GM19438 (cell line): ENCODE results near the gene SLC17A5.
"Not testable (repeated sequence)": the region's sequence is repeated elsewhere in the genome, so short reads cannot be mapped to it uniquely, and the experiment has no call there.

ENCODE experiments used
- ATAC-seq: cut with Tn5 transposase; IDR thresholded peaks from one replicate; pipeline ENCODE4 v1.9.1; 2021; ENCODE audit warnings: low read depth; ENCODE audit not compliant: unreplicated experiment

The SLC17A5 gene

DNA sequence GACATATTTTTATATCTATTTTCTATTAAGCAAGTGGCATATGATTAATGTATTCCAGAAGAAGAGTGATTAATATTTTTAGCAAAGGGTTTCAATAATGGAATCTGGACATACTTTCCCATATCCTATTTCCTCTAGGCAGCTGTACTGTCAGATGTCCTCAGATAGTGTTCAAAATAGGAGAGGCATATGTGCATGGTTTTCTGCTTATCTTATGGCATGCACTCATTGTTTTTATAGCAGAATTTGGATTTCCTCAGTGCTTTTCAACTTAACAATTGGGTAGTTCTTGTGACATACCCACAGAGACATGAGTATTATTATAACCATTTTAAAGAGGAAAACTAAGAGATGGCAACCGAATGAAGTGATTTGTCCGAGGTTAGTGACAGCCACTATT lies 12.6 kb upstream of the SLC17A5 start:
- ATAC-seq: no peak

DNA sequence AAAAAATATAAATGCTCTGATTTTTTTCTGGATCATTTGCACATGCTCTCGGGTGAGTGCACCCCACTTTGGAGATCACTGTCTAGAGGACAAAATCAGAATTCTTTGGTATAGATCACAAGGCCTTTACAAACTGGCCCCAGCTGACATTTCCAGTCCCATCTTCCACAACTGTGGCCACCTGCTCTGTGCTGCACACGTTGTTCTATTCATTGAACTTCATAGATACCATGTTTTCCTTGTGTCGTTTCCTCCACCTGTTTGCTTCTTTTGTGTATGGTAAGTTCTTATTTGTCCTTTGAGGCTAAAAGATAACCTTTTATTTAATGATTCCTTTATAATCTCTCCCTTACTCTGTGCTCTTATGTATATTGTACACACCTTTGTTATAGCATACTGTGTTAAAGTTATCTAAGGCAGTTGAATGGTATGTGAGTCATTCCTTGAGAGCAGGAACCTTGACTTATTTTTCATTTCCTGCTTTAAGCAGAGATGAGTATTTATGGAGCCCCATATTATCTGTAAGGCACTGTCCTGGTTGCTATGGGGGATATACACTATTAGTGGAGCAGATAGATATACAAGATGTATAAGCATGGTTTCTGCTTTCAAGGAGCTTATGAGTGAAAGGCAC lies 12.0 kb upstream of the SLC17A5 start:
- no peak for ATAC-seq

DNA sequence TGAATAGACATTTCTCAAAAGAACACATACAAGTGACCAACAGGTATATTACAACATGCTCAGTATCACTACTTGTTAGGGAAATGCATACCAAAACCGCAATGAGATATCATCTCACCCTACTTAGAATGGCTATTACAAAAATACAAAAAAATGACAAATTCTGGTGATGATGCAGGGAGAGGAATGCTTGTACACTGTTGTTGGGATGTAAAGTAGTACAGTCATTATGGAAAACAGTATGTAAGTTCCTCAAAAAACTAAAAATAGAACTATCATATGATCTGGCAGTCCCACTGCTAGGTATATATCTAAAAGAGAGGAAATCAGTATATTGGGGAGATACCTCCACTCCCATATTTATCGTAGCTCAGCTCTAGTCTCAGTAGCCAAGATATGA lies 10.9 kb upstream of the SLC17A5 start:
- ATAC-seq: no peak

DNA sequence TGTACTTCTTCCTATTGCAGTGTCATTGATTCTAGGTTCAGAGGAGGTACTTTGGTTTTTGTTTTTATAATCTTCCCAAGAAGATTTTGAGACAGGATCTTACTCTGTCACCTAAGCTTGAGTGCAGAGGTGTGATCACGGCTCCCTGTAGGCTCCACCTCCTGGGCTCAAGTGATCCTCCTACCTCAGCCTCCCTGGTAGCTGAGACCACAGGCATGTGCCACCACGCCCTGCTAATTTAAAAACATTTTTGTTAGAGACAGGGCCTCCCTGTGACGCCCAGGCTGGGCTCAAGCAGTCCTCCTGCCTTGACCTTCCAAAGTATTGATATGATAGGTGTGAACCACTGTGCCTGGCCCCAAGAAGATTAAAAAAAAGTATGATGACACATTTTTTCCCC lies 3.4 kb upstream of the SLC17A5 start:
- no peak for ATAC-seq

DNA sequence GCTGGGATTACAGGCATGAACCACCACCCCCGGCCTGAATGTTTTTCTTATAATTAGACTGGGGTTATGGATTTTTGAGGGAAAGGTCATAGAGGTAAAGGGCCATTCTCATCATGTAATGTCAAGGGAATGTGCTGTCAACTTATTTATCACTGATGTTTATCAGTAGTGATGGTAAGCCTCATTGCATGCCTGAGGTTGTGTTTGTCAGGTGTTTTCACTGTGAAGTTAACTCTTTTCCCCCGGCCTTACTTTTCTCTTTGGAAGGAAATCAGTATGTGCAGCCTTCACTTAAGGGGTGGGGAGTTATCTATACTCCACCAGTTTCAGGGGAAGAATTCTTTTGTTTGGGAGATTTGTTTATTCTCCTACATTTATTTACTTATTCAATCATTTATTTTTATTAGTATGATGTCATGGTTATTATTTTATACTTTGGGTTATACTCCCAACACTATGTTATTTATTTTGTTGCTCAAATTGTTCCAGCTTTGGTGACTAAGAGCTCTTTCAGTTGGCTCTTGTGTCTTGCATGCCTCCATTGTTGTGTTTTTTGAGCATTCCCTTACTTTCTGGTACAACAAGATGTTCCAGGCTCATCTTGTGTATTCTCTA lies 2.8 kb upstream of the SLC17A5 start:
- no peak for ATAC-seq

DNA sequence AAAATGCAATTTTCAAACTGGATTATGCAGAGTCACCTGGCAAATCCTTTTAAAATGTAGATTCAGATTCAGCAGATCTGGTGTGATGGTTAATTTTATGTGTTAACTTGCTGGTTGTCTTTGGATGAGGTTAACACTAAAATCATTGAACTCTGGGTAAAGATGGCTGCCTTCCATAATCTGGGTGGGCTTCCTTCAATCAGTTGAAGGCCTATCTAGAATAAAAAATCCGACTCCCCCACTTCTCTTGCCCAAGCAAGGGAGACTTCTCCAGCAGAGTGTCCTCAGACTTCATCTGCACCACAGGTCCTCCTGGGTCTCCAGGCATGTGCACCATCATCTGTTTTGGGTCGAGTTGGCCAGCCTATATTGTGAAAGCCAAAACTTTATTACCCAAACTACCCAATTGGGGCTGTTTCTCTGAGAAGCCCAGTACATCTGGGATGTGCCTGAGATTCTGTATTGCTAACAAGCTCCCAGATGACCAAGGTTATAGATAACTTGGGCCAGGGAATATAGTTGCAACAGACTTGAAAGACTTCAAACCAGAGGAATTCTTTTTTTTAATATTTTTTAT lies 1.6 kb upstream of the SLC17A5 start:
- ATAC-seq: no peak

DNA sequence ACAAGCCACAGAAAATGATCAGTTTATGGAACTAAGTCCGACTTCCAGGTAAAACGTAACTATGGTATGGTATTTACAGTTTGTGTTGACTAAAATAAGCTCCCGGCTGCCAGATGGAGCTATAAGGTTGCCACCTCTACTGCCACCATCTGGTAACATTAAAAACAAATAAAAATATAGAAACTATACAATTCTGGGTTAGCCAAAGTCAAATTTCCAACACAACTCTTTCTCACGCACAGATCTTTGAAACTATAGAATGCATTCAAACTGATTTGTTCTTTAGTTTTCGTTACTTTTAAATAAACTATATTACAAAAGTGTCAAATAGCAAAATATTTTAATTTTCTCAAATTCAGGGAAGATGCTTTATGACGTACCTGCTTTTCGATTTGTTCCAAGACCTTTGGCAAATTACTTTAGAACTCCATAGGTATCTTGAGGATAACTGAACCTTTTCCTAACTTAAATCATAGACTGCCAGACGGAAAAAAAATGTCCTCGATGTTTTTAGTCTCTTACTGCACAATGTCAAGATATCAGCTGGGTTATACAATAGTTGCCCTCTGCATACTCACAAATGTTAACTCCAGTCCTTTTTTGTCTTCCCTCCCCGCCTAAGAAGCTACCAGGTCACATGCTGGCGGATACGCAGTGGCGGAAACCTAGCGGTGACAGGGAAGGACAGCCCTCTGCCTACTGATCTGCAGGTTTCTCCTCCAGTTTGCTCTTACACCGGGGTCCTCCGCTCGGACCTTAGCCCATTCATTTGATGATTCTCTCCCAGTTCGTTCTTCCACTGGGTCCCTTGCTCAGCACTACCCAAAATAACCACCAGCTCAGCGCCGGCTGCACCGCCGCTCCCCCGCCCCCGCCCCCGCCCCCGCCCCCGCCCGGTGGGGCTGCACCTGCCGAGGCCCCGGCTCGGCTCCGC lies 888 bp downstream of the SLC17A5 start:
- ATAC-seq: peak; percentile 44

DNA sequence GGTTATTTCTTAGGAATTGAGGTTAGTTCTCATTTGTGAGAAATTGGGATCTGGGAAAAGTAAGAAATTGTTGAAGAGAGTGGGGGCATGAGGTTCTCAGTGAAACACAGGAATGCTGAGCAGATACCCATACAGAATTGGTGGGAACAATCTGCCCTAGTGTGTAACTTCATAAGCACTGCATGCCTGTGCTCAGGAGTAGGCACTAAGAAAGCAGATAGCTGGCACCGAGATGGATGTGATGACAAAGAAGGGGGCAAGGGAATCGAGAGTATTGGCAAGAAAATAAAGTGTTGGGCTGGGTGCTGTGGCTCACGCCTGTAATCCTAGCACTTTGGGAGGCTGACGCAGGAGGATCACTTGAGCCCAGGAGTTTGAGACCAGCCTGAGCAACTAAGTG lies 4.0 kb downstream of the SLC17A5 start:
- no peak for ATAC-seq

DNA sequence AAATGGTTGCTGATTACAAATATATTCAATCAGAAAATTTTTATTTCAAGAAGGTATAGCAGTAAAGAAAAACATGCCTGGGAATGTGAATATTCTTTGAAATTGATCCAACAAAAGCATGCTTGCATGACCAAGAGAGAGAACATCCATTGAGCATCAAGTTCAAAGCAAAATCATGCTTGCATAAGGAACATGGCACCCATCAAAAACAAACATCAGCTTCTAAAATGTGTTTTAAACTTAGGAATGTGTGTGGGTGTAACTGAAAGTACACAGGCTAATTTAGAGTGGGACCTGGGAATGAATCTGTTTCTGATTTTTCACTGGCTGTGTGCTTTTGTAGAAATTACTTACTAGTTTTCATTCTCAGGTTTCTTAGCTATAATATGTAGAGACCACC lies 5.6 kb downstream of the SLC17A5 start:
- ATAC-seq: no peak

DNA sequence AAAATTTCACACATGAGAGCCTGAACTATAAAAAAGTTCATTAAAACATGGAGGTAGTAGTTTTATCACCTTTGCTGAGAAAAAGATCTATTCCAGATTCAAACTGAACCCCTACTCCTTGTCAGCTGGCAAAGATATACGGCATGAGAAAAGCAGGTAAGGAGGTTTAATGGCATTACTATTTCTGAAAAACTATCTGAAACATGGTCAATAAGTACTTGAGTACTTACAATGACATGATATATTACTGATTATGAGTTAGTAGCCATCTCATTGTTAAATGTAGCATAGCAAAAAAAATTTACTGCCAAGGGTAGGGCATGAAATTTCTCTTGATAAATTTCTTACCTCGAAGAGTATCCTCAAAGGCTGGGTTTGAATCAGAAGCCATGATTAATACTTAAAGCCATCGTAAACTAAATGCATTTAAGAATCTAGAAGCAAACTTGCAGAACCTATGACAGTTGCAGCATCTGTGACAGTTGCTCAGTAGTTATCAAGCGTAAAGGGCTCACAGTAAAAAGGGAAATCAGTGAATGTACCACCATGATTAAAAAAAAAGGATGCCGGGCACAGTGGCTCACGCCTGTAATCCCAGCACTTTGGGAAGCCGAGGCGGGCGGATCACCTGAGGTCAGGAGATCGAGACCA lies 8.7 kb downstream of the SLC17A5 start:
- peak; percentile 42 for ATAC-seq

DNA sequence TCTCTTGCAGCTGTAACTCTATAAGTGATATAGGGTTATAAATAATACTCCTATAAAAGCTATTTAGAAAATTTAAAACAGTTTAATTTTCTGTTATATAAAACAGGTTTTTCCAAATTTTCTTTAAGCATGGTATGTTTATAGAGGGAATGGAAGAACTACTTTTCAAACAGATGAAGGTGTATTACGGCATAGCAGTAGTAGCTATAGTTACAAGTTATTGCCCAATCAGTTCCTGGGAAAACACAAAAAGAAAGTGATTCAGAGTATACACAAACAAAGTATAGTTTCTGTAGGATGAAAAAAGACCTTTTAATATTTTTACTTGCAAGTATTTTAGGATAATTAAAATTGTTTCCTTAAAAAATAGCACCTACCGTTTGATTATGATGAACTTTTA lies 9.8 kb downstream of the SLC17A5 start:
- ATAC-seq: no peak

DNA sequence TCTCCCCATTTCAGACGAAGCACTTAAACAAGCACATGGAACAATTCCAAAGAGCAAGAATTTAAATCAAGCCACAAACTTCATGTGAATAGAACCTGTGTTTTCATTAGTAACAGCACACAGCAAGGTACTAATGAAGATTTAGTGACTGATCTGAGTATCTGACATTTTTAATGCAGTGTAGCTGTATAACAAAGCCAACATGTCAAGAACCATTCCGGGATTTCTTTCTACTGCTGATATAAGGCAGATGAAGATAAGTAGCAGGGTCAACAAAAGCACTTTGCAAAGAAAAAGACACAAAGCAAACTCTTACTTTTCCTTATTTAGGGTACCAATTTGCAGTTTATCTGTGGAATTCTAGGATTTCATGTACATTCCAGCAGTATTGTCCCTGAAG lies 11.3 kb downstream of the SLC17A5 start:
- ATAC-seq: no peak

DNA sequence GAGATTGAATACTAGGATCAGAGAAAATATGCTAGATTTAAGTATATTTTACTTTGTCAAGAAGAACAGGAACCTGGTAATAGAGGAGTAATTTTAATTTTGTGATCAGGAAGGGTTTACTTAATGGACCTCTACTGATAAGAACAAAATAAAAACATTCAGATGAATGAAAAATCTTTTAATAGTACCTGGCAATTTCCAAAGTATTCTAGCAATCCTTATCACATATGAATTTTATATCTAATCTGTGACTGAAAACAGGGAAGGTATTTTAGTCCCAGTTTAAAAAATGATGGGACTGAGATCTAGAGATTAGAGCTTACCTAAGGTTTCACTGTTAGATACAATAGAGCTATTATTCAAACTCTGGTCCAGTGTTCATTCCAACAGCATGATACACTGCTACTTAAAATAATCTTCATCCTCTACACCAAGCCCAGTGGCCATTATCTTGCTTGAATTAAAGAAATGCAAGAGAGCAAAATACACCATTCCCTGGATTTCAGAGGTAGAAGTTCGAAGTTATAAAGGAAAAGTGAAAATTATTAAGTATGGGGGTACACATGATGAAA lies 13.5 kb downstream of the SLC17A5 start:
- ATAC-seq: no peak

DNA sequence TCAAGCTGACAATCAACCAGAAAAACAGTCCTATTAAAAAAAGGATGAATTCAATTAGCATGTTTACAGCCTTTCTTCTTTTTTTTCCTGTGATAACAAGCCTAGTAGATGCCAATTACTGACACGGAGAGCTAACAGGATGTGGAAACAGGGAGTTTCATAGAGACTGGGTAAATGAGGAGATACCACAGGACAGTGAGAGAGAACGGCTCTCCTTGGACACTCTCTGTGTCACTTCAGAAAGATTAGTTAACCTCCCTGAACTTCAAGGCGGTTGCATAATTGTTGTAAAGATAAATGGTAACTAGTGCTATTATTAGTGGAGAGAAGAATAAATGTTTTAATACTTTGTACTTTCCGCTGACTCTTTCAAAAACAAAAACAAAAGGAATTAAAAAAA lies 14.8 kb downstream of the SLC17A5 start:
- no peak for ATAC-seq

DNA sequence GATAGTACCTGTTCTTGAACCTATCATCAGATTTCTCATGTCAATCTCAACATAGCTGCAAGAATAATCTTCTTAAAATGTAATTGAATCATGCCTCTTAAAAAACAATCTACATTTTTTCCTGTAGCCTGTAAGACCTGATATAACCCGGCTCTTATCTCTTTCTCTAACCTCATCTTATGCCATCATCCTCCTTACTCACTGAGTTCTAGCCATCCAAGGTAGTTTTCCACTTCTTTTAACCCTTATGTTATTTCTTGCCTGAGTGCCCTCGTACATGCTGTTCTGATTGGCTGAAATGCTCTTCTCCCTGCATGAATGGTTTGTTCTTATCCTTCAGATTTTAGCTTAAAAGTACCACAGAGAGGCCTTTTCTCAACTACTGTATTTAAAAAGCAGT lies 16.4 kb downstream of the SLC17A5 start:
- no peak for ATAC-seq

DNA sequence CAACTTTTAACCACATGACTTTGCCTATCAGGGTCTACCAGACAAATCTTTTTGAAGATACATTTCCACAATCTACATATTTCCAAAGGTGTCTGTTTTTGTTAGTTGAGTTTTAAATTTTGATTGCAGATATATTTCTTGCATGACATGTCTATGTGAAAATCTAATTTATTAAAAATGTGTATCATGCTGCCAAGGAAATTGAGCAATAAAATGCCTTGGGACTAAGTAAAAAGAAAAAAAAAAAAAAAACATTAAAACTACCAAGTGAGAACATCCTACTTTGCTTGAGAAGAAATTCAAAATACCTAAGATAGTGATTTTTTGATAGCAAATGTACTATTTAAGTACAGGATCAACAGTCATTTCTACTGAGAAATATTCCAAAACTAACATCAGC lies 17.7 kb downstream of the SLC17A5 start:
- ATAC-seq: no peak

DNA sequence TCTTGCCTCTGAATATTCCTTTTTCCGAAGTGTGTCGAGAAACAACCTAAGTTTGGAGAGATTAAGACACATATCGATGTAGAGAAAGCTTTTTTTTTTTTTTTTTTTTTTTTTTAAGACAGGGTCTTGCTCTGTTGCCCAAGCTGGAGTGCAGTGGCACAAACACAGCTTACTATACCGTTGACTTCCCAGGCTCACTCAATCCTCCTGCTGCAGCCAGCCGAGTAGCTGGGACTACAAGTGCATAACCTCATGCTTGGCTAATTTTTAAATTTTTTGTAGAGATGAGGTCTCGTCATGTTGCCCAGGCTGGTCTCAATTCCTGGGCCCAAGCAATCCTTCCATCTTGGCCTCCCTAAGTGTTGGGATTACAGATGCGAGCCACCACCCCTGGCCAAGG lies 21.4 kb downstream of the SLC17A5 start:
- ATAC-seq: no peak

DNA sequence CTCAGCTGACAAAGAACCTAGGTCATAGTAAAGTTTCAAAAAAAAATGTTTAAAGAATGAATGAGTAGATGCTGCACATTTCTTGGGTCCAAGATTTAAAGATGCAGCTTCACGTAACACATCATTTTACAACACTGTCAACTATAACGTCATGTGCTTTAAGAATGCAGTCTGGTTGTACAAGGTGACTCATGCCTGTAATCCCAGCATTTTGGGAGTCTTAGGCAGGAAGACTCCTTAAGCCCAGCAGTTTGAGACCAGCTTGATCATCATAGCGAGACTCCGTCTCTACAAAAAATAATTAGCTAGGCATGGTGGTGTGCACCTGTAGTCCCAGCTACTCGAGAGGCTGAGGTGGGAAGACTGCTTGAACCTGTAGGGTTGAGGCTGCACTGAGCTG lies 21.9 kb downstream of the SLC17A5 start:
- no peak for ATAC-seq

DNA sequence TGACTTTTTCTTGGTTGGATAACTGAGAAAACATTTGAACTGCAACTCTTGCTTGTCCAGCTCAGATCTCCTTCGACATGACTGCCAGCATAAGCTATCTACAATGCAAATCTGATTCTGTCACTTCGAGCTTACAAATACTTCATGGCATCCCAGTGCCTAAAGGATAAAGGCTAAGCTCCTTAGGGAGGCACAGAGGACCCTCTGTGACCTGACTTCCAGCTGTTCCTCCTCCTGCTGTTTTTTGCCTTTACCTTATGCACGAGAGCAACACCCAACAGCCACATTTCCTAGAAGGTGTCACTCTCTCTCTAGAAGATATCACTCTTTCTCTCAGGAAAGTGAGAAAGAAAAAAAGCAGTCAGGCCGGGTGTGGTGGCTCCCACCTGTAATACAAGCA lies 23.4 kb downstream of the SLC17A5 start:
- no peak for ATAC-seq

DNA sequence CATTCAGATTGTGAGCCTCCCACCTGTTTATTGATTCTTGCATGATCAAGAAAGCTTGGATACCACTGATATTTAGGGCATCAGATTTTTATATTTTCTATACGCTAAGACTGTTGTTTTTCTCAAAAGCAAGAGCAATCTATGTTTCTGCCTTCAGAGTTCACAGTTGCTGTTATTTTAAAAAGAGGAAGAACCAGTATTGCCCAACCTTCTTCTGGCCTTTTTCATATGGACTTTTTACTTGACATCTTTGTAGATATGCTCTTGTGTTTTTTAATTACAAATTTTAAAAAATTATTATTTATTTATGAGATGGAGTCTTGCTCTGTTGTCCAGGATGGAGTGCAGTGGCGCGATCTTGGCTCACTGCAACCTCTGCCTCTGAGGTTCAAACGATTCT lies 28.9 kb downstream of the SLC17A5 start:
- no peak for ATAC-seq

DNA sequence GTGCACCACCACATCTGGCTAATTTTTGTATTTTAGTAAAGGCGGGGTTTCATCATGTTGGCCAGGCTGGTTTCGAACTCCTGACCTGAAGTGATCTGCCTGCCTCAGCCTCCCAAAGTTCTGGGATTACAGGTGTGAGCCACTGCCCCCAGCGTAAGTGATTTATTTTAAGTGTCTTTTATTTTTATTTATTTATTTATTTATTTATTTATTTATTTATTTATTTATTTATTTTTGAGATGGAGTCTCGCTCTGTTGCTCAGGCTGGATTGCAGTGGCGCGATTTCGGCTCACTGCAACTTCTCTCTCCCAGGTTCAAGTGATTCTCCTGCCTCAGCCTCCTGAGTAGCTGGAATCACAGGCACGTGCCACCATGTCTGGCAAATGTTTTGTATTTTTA lies 30.3 kb downstream of the SLC17A5 start:
- not testable (repeated sequence) for ATAC-seq
